DOHH2 (cell line): ENCODE data around the gene ZNRF3.

Source experiments
- H3F3A ChIP-seq: fragments of 200-600 bp; sonication (generic), shearing (Covaris generic); 2 replicates; pipeline ENCODE4 v1.6.0; 2016; ENCODE audit warnings: antibody characterized with exemption, mild to moderate bottlenecking; ENCODE audit not compliant: control insufficient read depth, insufficient read depth
- H3K27ac ChIP-seq: fragments of 200-600 bp; sonication (generic); 2 replicates; pipeline ENCODE4 v1.5.1; 2014; ENCODE audit warnings: low read depth, mild to moderate bottlenecking, low read length, moderate library complexity
- H3K27me3 ChIP-seq: fragments of 200-600 bp; sonication (generic); 2 replicates; pipeline ENCODE4 v1.6.1; 2014; ENCODE audit warnings: mild to moderate bottlenecking, low read length, mixed read lengths; ENCODE audit not compliant: control insufficient read depth
- H3K36me3 ChIP-seq: fragments of 200-600 bp; sonication (generic); 2 replicates; pipeline ENCODE4 v1.6.1; 2014; ENCODE audit warnings: mild to moderate bottlenecking, low read length, moderate library complexity, mixed read lengths; ENCODE audit not compliant: control insufficient read depth
- H3K4me1 ChIP-seq: fragments of 200-600 bp; sonication (generic); 2 replicates; pipeline ENCODE4 v1.6.1; 2014; ENCODE audit warnings: mild to moderate bottlenecking, low read length, mixed read lengths; ENCODE audit not compliant: control insufficient read depth
- H3K4me2 ChIP-seq: fragments of 200-600 bp; sonication (generic); 2 replicates; pipeline ENCODE4 v1.6.0; 2014; ENCODE audit warnings: mild to moderate bottlenecking, low read length, moderate library complexity
- H3K4me3 ChIP-seq: fragments of 200-600 bp; sonication (generic); 2 replicates; pipeline ENCODE4 v1.5.1; 2014; ENCODE audit warnings: mild to moderate bottlenecking, low read length, mixed read lengths
- H3K79me2 ChIP-seq: fragments of 200-600 bp; sonication (generic); 2 replicates; pipeline ENCODE4 v1.6.1; 2014; ENCODE audit warnings: mild to moderate bottlenecking, low read length, mixed read lengths; ENCODE audit not compliant: control insufficient read depth
- H3K9me2 ChIP-seq: fragments of 200-600 bp; sonication (generic); replicated peaks from 2 replicates; pipeline ENCODE4 v1.6.1; 2014; ENCODE audit warnings: mild to moderate bottlenecking, low read length, mixed read lengths; ENCODE audit not compliant: control insufficient read depth
- H3K9me3 ChIP-seq: fragments of 200-600 bp; sonication (generic); 2 replicates; pipeline ENCODE4 v1.6.1; 2014; ENCODE audit warnings: antibody characterized with exemption, low read length, mixed read lengths; ENCODE audit not compliant: control insufficient read depth, insufficient read depth
- H4K20me1 ChIP-seq: fragments of 200-600 bp; sonication (generic); 2 replicates; pipeline ENCODE4 v1.6.0; 2014; ENCODE audit warnings: low read depth, mild to moderate bottlenecking, antibody characterized with exemption, low read length, moderate library complexity; ENCODE audit not compliant: control insufficient read depth, insufficient read depth
- EZH2phosphoT487 ChIP-seq: fragments of 200-600 bp; sonication (generic); IDR thresholded peaks from 2 replicates; pipeline ENCODE4 v1.6.1; 2017; ENCODE audit warnings: borderline replicate concordance, mild to moderate bottlenecking, antibody characterized with exemption, low read length, moderate library complexity, mixed read lengths
- TF ChIP-seq, protein P1 (sequence below): fragments of 200-600 bp; sonication (generic); IDR thresholded peaks from one replicate; pipeline ENCODE4 v1.5.1; 2014; ENCODE audit warnings: antibody characterized with exemption, mild to moderate bottlenecking, low read depth, low read length; ENCODE audit not compliant: poor library complexity, severe bottlenecking

ZNRF3 gene

DNA sequence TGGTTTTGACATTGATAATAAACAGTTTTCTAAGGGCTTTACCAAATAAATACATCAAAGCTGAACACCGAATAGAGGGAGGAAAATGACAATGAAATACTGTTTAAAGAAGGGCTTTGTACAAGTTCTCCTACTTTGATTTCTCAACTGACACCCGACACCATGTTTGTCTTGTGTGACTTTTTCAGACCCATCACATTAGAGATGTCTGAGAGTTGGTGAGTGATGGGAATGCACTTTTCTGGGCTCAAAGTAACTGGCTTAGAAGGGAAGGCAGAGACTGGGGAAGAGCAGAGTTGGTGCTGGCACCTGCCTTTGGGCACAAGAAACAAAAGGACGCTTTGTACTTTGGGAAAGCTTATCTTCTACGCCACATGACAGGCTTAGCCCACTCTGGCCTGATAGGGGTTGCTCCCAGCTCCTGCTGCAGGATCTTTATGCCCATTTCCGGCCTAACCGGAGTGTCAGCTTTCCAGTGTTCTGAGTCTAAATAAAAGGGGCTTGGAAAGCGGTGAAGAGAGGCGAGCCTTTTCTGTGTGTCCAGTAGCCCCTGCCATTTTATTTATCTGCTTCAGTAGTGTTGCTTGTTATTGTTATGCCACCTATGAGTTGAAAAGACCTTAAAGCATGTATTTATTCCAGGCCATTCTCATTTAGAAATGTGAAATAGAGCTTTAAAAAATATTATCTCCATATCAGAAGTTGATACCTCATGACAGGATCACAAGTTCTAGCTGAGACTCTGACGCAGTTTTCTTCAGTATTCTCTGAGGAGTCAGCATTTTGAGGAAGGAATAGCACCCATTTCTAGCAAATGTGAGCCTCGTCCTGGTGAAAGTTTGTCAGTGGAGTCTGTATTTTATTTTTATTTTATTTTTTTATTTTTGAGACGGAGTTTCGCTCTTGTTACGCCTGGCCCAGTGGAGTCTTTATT lies 213.6 kb downstream of the ZNRF3 start:
- H3K36me3 ChIP-seq: no peaks in the 10 kb centered on the region
- no peak overlapping the region for H3K4me2 ChIP-seq
- H3K79me2 ChIP-seq: no peaks in the 10 kb centered on the region
- no peaks in the 10 kb centered on the region for H3K4me1 ChIP-seq
- H3K9me3 ChIP-seq: no peaks in the 10 kb centered on the region
- no peak overlapping the region for H3K27ac ChIP-seq
- peaks cover 28% of the 10 kb centered on the region for H3K27me3 ChIP-seq
- H3K9me2 ChIP-seq: no peaks in the 10 kb centered on the region
- TF ChIP-seq, protein P1, sequence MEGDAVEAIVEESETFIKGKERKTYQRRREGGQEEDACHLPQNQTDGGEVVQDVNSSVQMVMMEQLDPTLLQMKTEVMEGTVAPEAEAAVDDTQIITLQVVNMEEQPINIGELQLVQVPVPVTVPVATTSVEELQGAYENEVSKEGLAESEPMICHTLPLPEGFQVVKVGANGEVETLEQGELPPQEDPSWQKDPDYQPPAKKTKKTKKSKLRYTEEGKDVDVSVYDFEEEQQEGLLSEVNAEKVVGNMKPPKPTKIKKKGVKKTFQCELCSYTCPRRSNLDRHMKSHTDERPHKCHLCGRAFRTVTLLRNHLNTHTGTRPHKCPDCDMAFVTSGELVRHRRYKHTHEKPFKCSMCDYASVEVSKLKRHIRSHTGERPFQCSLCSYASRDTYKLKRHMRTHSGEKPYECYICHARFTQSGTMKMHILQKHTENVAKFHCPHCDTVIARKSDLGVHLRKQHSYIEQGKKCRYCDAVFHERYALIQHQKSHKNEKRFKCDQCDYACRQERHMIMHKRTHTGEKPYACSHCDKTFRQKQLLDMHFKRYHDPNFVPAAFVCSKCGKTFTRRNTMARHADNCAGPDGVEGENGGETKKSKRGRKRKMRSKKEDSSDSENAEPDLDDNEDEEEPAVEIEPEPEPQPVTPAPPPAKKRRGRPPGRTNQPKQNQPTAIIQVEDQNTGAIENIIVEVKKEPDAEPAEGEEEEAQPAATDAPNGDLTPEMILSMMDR: no peak
- no peak for TF ChIP-seq EZH2phosphoT487
- H3F3A ChIP-seq: no peaks in the 10 kb centered on the region
- H3K4me3 ChIP-seq: no peak overlapping the region
- H4K20me1 ChIP-seq: no peaks in the 10 kb centered on the region

DNA sequence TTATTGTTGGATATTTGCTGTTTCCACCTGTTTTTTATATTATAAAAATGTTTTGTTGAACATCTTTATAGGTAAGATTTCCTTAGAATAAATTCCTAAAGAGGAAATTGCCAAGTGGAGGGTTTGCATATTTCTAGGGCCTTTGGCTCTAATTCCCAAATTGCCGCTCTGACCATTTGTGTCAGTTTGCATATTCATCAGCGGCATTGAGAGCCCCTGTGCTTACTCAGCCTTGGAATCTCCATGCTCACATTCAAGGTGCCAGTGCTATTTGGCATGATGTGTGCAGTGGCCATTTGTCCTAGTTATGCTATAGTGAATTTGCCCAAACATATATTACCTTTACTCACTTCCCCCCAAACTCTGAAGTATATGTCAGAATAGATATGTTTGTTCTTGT lies 214.9 kb downstream of the ZNRF3 start:
- H3K27ac ChIP-seq: no peak overlapping the region
- H4K20me1 ChIP-seq: no peaks in the 10 kb centered on the region
- H3F3A ChIP-seq: no peaks in the 10 kb centered on the region
- H3K27me3 ChIP-seq: peaks cover 34% of the 10 kb centered on the region
- H3K36me3 ChIP-seq: no peaks in the 10 kb centered on the region
- no peaks in the 10 kb centered on the region for H3K79me2 ChIP-seq
- no peak overlapping the region for H3K4me3 ChIP-seq
- H3K4me2 ChIP-seq: no peak overlapping the region
- no peaks in the 10 kb centered on the region for H3K9me2 ChIP-seq
- no peaks in the 10 kb centered on the region for H3K4me1 ChIP-seq
- H3K9me3 ChIP-seq: no peaks in the 10 kb centered on the region
- TF ChIP-seq, protein P1: no peak
- TF ChIP-seq EZH2phosphoT487: no peak

GRCh38 chr22:29102300-29102699 lies 218.9 kb downstream of the ZNRF3 start:
- no peaks in the 10 kb centered on the region for H3K79me2 ChIP-seq
- no peaks in the 10 kb centered on the region for H3K9me3 ChIP-seq
- H3K36me3 ChIP-seq: no peaks in the 10 kb centered on the region
- peaks cover 22% of the 10 kb centered on the region for H3K27me3 ChIP-seq
- no peaks in the 10 kb centered on the region for H3K9me2 ChIP-seq
- TF ChIP-seq EZH2phosphoT487: no peak
- no peaks in the 10 kb centered on the region for H4K20me1 ChIP-seq
- no peak overlapping the region for H3K27ac ChIP-seq
- H3K4me2 ChIP-seq: no peak overlapping the region
- no peaks in the 10 kb centered on the region for H3K4me1 ChIP-seq
- no peaks in the 10 kb centered on the region for H3F3A ChIP-seq
- no peak overlapping the region for H3K4me3 ChIP-seq

- Histone ChIP-seq H3K27ac (no peak overlapping the region), H3K4me1 (no peaks in the 10 kb centered on the region), H3F3A (no peaks in the 10 kb centered on the region), H3K27me3 (peaks cover 22% of the 10 kb centered on the region), H3K4me3 (no peak overlapping the region), H3K36me3 (no peaks in the 10 kb centered on the region), H3K9me2 (no peaks in the 10 kb centered on the region), H3K79me2 (no peaks in the 10 kb centered on the region), H3K9me3 (no peaks in the 10 kb centered on the region), H4K20me1 (no peaks in the 10 kb centered on the region), H3K4me2 (no peak overlapping the region)
- TF ChIP-seq, protein P1: no peak
- no peak for TF ChIP-seq EZH2phosphoT487
Measured at GRCh38 chr22:29103121-29103520, 219.7 kb downstream of the ZNRF3 start.
